Karpas-422 (cell line): ENCODE results near the gene NFATC4. TPM values are rescaled to one million over a fixed set of nuclear protein-coding genes. Genes with fewer than 3 reads are reported as not detected.
"Not testable (repeated sequence)": the region's sequence is repeated elsewhere in the genome, so short reads cannot be mapped to it uniquely, and the experiment has no call there.

Experiments
- DNase-seq: peaks from one replicate; pipeline ENCODE4 v3.0.0-alpha.2; 2015
- H2AFZ ChIP-seq: fragments of 200-600 bp; sonication (generic); 2 replicates; pipeline ENCODE4 v1.6.1; 2014; ENCODE audit warnings: antibody characterized with exemption, low read length, mixed read lengths
- H3K27ac ChIP-seq: fragments of 200-600 bp; sonication (generic); 2 replicates; pipeline ENCODE4 v1.5.1; 2014; ENCODE audit warnings: mild to moderate bottlenecking, low read length, moderate library complexity
- H3K27me3 ChIP-seq: fragments of 200-600 bp; sonication (generic); 2 replicates; pipeline ENCODE4 v1.6.1; 2014; ENCODE audit warnings: low read length, mixed read lengths
- H3K36me3 ChIP-seq: fragments of 200-600 bp; sonication (generic); 2 replicates; pipeline ENCODE4 v1.6.1; 2014; ENCODE audit warnings: low read length, mixed read lengths; ENCODE audit not compliant: insufficient read depth
- H3K4me1 ChIP-seq: fragments of 200-600 bp; sonication (generic); 2 replicates; pipeline ENCODE4 v1.6.1; 2014; ENCODE audit warnings: mild to moderate bottlenecking, low read length, mixed read lengths
- H3K4me2 ChIP-seq: fragments of 200-600 bp; sonication (generic); 2 replicates; pipeline ENCODE4 v1.6.1; 2014; ENCODE audit warnings: low read length, low read depth, mild to moderate bottlenecking; ENCODE audit not compliant: poor library complexity, severe bottlenecking
- H3K4me3 ChIP-seq: fragments of 200-600 bp; sonication (generic); 2 replicates; pipeline ENCODE4 v1.5.1; 2014; ENCODE audit warnings: mild to moderate bottlenecking, antibody characterized with exemption, low read length, mixed read lengths
- H3K79me2 ChIP-seq: fragments of 200-600 bp; sonication (generic); 2 replicates; pipeline ENCODE4 v1.6.1; 2014; ENCODE audit warnings: mild to moderate bottlenecking, low read length, mixed read lengths
- H3K9ac ChIP-seq: fragments of 200-600 bp; sonication (generic); 2 replicates; pipeline ENCODE4 v1.6.0; 2014; ENCODE audit warnings: low read length
- H3K9me2 ChIP-seq: fragments of 200-600 bp; sonication (generic), shearing (Covaris generic); replicated peaks from 2 replicates; pipeline ENCODE4 v1.6.0; 2014; ENCODE audit warnings: mild to moderate bottlenecking, low read length, moderate library complexity; ENCODE audit not compliant: insufficient read depth
- H3K9me3 ChIP-seq: fragments of 300-700, 200-600 bp; sonication (generic); 2 replicates; pipeline ENCODE4 v1.6.1; 2014; ENCODE audit warnings: low read length, mixed read lengths
- H4K20me1 ChIP-seq: fragments of 200-600 bp; sonication (generic); 2 replicates; pipeline ENCODE4 v1.6.1; 2014; ENCODE audit warnings: mild to moderate bottlenecking, antibody characterized with exemption, low read length, low read depth; ENCODE audit not compliant: insufficient read depth
- total RNA-seq: library from RNA; depleted of rRNA; stranded (reverse); fragments of >200 nt; shearing (Covaris generic); gene quantifications from 2 replicates; pipeline ENCODE4 v1.2.3, GENCODE V29; 2014; ENCODE audit warnings: low replicate concordance

NFATC4 gene
- total RNA-seq, 1 experiment from 2014 or later, result 19.9 TPM

DNA sequence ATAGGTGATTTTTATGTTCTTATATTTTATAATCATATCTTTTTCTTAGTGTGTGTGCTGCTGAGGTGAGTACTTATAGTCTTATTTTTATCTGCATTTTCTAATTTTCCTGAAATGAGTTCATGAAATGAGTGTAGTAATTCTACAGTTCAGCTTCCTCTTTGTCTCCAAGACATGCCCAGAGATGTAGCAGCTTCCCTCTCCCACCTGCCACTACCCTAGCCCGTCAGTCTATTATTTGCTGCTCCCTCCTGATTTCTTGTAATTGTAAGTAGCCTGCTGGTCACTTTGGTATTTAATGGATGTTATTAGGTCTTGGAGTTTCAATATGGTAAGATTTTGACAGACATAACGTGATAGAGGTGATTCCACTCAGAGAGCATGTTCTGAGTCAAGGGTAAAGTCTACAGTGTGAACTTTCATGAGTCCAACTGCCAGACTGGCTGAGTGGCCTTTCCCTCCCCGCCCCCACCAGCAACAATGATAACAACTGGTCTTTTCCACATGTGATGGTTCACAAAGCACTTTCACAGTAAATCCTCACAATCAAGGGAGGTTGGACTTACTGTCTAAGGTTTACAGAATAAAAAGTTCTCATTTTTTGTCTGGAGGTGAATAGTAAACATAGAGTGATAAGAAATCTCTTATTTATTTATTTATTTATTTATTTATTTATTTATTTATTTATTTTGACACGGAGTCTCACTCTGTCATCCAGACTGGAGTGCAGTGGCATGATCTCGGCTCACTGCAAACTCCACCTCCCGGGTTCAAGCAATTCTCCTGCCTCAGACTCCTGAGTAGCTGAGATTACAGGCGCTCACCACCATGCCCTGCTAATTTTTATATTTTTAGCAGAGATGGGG lies 24.0 kb upstream of the NFATC4 start:
- no peaks in the 10 kb centered on the region for H3K9me2 ChIP-seq
- H3K9me3 ChIP-seq, result no peaks in the 10 kb centered on the region
- no peaks in the 10 kb centered on the region for H4K20me1 ChIP-seq
- H3K9ac ChIP-seq, result no peak overlapping the region
- H2AFZ ChIP-seq, result no peak overlapping the region
- H3K36me3 ChIP-seq, result no peaks in the 10 kb centered on the region
- H3K4me3 ChIP-seq, result no peak overlapping the region
- H3K27me3 ChIP-seq, result no peaks in the 10 kb centered on the region
- H3K79me2 ChIP-seq, result no peaks in the 10 kb centered on the region
- H3K4me1 ChIP-seq, result peaks cover 7% of the 10 kb centered on the region
- DNase-seq, result no peak
- no peak overlapping the region for H3K4me2 ChIP-seq
- no peak overlapping the region for H3K27ac ChIP-seq

DNA sequence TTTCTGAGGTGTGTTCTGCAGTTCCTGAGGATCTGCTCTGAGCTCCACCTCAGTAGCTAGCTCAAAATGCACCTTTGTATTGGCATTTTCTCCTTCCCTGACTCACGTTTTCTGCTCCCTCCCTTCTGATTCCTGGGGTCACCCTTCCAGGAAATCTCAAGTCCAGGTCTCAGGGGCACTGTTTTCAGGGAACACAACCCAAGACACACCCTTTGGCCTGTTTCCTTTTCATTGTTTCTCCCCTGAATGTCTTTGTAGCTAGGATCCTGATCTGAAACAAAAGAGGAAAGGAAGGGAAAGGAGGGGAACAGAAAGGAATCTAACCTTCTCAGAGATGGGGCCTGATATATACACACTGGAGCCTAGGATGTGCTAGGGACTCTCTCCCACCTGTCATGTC lies 20.9 kb upstream of the NFATC4 start:
- Histone ChIP-seq H3K9me3 (no peaks in the 10 kb centered on the region), H3K9ac (no peak overlapping the region), H3K79me2 (no peaks in the 10 kb centered on the region), H4K20me1 (no peaks in the 10 kb centered on the region), H3K9me2 (no peaks in the 10 kb centered on the region), H3K4me1 (no peaks in the 10 kb centered on the region), H3K27ac (no peak overlapping the region), H3K4me3 (no peak overlapping the region), H3K36me3 (no peaks in the 10 kb centered on the region), H2AFZ (no peak overlapping the region), H3K4me2 (no peak overlapping the region), H3K27me3 (no peaks in the 10 kb centered on the region)
- DNase-seq, result no peak

DNA sequence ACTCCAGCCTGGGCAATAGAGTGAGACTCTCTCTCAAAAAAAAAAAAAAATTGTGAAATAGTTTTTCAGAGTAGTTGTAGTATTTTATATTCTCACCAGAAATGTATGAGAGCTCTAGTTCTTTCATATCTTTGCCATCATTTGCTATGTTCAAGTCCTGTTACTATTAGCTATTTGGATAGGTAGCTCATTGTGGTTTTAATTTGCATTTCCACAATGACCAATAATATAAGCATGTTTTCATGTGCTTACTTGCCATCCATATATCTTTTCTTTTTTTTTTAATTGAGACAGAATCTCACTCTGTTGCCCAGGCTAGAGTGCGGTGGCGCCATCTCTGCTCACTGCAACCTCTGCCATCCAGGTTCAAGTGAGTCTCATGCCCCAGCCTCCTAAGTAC lies 19.8 kb upstream of the NFATC4 start:
- H3K79me2 ChIP-seq, result no peaks in the 10 kb centered on the region
- H3K9me2 ChIP-seq, result no peaks in the 10 kb centered on the region
- no peak overlapping the region for H3K27ac ChIP-seq
- H3K36me3 ChIP-seq, result no peaks in the 10 kb centered on the region
- H3K4me3 ChIP-seq, result no peak overlapping the region
- DNase-seq, result no peak
- no peaks in the 10 kb centered on the region for H3K4me1 ChIP-seq
- no peaks in the 10 kb centered on the region for H4K20me1 ChIP-seq
- H3K9me3 ChIP-seq, result no peaks in the 10 kb centered on the region
- H3K27me3 ChIP-seq, result no peaks in the 10 kb centered on the region
- no peak overlapping the region for H3K9ac ChIP-seq
- H3K4me2 ChIP-seq, result no peak overlapping the region
- no peak overlapping the region for H2AFZ ChIP-seq

DNA sequence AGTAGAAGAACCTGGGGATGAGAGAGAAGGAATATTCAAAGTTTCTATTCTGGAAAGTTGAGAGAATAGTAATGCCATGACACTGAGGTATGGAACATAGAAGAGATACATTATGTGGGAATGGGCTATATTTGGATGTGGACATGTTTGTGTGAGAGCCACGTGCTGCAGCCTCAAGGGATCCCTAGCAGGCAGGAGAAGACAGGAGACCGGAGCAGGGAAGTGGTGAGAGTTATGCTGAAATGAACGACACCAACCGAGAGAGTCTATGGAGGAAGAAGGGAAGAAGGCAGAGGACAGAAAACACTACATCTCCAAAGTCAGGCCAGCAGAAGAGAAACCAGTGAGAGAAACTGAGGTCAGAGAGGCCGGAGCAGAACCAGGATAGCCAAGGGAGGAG lies 18.2 kb upstream of the NFATC4 start:
- H3K27me3 ChIP-seq, result no peaks in the 10 kb centered on the region

DNA sequence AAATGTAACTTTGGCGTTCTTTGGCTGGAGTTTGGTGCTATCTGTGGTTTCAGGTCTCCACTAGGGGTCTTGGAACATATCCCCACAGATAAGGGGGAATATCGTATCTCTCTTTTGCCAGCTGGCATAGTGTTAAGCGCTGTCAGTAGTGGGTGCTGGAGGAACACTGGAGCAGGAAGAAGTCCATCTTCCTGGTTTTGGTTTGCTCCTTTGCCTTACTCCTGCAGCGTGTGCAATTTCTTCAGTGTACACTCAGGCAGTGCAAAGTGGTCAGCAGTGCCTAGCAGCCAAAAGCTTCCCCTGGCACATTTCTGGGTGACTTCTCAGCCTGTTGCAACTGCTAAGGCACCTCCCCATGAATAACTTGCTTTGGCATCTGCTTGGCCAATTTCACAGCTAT lies 16.5 kb upstream of the NFATC4 start:
- H3K9ac ChIP-seq, result no peak overlapping the region
- no peak overlapping the region for H3K4me2 ChIP-seq
- H3K9me3 ChIP-seq, result no peaks in the 10 kb centered on the region
- H3K27ac ChIP-seq, result no peak overlapping the region
- no peaks in the 10 kb centered on the region for H3K27me3 ChIP-seq
- no peaks in the 10 kb centered on the region for H3K79me2 ChIP-seq
- no peak overlapping the region for H2AFZ ChIP-seq
- no peak for DNase-seq
- H3K4me1 ChIP-seq, result no peaks in the 10 kb centered on the region
- H4K20me1 ChIP-seq, result no peaks in the 10 kb centered on the region
- H3K36me3 ChIP-seq, result no peaks in the 10 kb centered on the region
- H3K9me2 ChIP-seq, result no peaks in the 10 kb centered on the region
- H3K4me3 ChIP-seq, result no peak overlapping the region

More for the DNA sequence above, 18.2 kb upstream of the NFATC4 start:
- DNase-seq, result no peak
- H3K79me2 ChIP-seq, result no peaks in the 10 kb centered on the region
- no peaks in the 10 kb centered on the region for H3K36me3 ChIP-seq
- H3K4me2 ChIP-seq, result no peak overlapping the region
- no peaks in the 10 kb centered on the region for H3K4me1 ChIP-seq
- H4K20me1 ChIP-seq, result no peaks in the 10 kb centered on the region
- no peak overlapping the region for H2AFZ ChIP-seq
- H3K9ac ChIP-seq, result no peak overlapping the region
- no peaks in the 10 kb centered on the region for H3K9me2 ChIP-seq
- H3K9me3 ChIP-seq, result no peaks in the 10 kb centered on the region
- no peak overlapping the region for H3K27ac ChIP-seq
- H3K4me3 ChIP-seq, result no peak overlapping the region

DNA sequence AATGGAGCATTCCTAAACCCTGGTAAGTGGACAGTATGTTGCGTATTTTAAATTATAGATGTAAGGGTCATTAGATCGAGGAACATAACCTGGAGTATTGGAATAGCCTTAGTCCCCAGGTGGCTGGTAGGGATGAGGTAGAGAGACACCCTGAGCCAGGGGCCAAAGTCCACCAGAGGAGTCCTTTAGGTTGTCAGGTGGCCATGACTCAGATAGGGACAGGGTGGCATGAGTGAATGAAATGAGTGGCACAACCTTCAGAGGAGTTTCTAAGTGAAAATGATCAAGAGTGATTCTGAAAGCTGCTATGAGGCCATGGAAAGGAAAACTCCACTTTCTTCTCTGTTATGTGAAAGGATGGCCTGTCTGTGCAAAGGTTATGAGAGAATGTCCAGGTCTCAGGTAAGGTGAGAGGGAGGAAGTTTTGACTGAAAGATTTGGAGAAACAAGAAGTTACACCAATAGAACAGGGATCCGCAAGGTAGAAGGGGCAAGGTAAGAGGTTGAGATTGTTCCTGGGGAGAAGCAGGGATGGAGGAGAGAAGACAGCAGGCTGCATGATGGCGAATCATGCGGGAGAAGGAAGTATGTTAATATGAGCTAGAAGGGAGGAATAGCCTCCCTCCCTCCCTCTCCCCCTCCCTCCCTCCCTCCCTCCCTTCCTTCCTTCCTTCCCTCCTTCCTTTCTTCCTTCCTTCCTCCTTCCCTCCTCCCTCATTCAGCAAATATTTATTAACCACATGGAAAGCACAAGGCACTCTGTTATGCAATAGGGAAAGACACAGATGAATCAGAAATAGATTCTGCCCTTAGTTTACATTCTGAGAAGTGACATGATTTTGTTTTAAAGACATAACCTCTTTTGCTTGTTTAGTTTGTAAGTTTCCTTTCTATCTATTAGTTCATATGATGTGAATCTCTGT lies 14.2 kb upstream of the NFATC4 start:
- Histone ChIP-seq H3K9me3 (no peaks in the 10 kb centered on the region), H3K27ac (no peak overlapping the region), H3K9ac (no peak overlapping the region), H3K36me3 (no peaks in the 10 kb centered on the region), H3K4me2 (no peak overlapping the region), H3K9me2 (no peaks in the 10 kb centered on the region), H3K27me3 (no peaks in the 10 kb centered on the region), H3K4me3 (no peak overlapping the region), H3K4me1 (no peaks in the 10 kb centered on the region), H3K79me2 (no peaks in the 10 kb centered on the region), H4K20me1 (no peaks in the 10 kb centered on the region), H2AFZ (no peak overlapping the region)
- DNase-seq, result no peak

DNA sequence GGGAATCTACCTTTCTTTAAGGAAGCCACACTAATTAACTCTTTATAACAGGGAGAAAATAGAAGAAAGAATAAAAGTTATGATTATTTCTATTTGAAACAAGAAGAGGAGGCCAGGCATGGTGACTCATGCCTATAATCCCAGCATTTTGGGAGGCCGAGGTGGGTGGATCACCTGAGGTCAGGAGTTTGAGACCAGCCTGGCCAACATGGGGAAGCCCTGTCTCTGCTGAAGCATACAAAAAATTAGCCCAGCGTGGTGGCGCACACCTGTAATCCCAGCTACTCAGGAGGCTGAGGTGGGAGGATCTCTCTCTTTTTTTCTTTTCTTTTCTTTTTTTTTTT lies 13.5 kb upstream of the NFATC4 start:
- not testable (repeated sequence) for H3K9me3 ChIP-seq, H3K36me3 ChIP-seq, H3K9me2 ChIP-seq, H3K4me1 ChIP-seq, H3K79me2 ChIP-seq, H4K20me1 ChIP-seq, H3K9ac ChIP-seq, DNase-seq, H3K27me3 ChIP-seq, H2AFZ ChIP-seq, H3K4me3 ChIP-seq, H3K4me2 ChIP-seq, H3K27ac ChIP-seq

DNA sequence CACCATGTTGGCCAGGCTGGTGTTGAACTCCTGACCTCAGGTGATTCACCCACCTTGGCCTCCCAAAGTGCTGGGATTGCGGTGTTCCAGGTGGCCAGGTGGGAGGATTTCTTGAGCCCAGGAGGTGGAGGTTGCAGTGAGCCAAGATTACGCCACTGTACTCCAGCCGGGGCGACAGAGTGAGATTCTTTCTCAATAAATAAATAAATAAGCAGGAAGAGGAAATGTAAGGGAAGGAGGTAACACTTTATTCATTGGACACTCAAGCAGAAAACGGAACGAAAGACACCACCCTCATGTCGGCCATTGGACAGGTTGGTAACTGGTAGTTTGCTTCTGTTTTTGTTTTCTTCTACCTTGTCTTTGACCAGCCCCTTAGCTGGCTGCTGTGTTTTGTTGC lies 13.0 kb upstream of the NFATC4 start:
- H3K4me2 ChIP-seq, result no peak overlapping the region
- H3K4me3 ChIP-seq, result no peak overlapping the region
- H3K36me3 ChIP-seq, result no peaks in the 10 kb centered on the region
- H3K9me2 ChIP-seq, result no peaks in the 10 kb centered on the region
- H3K9me3 ChIP-seq, result no peaks in the 10 kb centered on the region
- no peak overlapping the region for H2AFZ ChIP-seq
- H3K4me1 ChIP-seq, result no peaks in the 10 kb centered on the region
- H3K79me2 ChIP-seq, result no peaks in the 10 kb centered on the region
- no peaks in the 10 kb centered on the region for H4K20me1 ChIP-seq
- H3K9ac ChIP-seq, result no peak overlapping the region
- no peaks in the 10 kb centered on the region for H3K27me3 ChIP-seq
- H3K27ac ChIP-seq, result no peak overlapping the region
- no peak for DNase-seq
